NCI-H2227 treated with DMSO at 0.1 percent for 48 hours (cell line): ENCODE data around the gene SH3RF1.

Source experiments
- DNase-seq: peaks from one replicate; lab custom pipeline; 2025; lab: John Stamatoyannopoulos, UW

SH3RF1 gene

DNA sequence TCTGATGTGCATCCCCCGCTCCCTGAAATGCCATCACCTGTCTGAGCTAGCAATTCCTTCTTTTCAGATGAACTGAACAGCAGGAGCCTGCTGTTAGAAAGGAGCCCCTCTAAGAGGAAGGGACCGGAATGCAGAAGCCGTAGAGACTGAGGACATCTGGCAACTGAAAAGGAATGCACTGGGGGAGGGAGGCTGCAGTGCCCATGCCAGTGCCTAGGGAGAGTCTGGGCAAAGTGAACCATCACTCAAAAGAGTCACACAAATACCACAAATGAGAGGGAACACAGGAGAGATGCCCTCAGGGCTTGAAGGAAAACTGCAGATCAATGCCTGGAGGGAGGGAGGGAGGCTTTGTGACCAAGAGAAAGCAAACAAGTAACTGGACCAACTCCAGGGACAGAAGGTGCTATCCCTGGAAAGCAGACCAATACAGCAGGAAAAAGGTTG lies 166.8 kb downstream of the SH3RF1 start:
- no peak for DNase-seq

DNA sequence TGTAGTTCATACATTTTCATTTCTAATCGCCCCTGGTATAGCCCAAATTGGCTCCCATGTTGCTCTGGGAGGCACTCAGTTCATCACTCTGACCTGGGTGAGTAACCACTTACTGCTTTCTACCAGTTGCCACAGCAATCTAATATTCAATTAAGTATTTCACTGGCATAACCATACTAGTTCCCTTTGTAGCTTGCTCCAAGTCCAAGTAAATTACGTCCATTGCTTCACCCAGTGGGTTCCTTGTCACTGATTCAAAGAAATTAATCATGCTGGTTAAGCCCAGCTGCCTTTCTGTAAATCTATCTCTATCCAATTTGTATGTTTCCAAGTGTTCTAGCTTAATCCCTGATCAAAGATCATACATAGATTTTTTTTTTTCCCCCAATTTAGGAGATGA lies 168.7 kb downstream of the SH3RF1 start:
- no peak for DNase-seq

DNA sequence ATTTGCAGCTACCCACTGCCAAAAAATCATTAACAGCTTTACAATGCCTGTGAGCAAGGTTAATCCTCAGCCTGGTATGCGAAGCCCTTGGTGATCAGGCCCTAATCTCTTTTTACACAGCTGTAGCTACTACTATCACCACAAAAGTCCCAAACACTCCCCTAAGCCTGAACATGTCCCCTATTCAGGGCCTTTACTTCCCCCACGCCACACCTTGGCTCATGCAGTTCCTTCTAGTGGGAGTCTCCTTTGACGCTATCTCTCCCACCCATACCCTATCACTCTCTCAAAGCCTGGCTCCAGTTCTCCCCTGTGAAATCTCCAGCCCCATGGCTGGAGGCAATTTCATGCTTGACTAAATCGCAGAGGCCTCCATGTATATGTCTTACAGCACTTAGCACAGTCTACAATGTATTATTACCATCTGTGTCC lies 170.1 kb downstream of the SH3RF1 start:
- DNase-seq = no peak

DNA sequence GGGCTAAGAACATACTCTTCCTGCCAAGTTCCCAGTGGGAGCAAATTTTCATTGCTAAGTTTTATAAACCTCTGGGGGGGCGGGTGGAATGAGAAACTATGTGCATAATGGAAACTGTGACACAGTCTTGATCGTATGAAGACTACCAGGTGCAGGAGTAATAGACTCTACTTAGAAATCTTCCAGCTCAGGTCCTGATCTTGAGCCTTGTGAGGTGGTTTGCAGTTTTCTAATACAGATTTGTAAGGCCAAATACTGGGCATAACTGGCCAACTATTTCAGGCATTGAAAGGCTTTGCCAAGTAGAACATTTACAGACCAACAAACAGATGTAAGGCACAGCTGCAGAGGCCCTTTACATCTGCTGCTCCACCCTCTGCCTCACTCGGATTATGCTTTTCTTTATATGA lies 171.0 kb downstream of the SH3RF1 start:
- no peak for DNase-seq

DNA sequence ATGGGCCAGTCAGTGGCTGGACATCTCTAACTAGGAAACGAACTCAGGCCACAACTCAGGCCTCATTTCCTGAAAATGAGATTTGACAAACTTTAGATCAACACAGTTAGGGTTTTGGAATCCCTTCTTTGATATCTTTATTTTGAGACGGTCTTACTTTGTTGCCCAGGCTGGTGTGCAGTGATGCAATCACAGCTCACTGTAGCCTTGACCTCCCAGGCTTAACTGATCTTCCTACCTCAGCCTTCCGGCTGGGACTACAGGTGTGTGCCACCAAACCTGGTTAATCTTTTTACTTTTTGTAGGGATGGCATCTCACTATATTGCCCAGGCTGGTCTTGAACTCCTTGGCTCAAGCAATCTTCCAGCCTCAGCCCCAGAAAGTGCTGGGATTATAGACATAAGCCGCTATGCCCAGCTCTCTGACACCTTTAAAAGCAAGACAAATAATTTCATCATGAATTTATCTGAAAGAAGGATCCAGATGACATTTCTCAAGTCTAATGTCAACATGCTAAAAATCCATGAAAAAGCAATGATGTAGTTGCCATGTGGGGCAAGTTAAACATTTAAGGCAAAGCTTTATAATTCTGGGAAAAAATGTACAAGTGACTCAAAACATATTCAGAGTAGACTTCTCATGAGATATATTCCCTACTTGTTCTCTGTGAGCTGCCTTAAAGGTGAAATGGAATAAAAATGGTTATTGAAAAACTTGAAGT lies 171.6 kb downstream of the SH3RF1 start:
- DNase-seq = no peak

DNA sequence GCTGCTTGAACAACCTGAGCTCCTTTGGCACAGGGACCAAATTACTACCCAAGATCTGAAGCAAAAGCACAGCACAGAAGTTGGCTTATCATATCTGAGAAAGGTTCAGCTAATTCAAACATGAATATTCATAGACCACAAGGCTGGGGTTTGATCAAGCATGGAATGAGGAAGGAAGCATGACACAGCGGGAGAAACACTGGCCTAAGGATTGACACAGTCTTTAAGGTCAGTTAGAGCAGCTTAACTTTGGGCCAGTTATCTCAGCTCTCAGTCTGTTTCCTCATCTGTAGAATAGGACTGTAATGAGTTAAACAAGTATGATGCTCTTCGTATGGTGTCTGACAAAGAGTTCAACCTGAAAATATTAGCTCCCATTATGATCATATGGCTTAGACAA lies 172.2 kb downstream of the SH3RF1 start:
- no peak for DNase-seq

DNA sequence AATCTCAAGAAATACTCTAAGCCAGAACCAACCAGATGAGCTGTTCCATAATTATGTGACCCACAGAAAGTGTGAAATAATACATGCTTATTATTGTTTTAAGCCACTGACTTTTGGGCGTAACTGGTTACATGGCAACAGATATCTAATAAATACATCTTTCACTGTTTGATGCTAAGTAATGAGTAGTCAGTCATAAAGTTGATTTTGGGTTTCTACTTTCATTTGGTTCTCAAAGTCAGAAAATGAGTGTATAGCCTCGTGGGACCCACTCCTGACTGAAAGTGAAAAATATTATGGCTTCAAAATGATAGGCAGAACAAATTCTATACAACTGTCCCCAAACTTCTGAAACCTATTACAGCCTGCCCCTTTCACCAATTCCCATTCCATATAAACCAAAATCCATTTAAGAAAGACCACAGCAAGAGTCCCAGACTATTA lies 172.7 kb downstream of the SH3RF1 start:
- DNase-seq = no peak

DNA sequence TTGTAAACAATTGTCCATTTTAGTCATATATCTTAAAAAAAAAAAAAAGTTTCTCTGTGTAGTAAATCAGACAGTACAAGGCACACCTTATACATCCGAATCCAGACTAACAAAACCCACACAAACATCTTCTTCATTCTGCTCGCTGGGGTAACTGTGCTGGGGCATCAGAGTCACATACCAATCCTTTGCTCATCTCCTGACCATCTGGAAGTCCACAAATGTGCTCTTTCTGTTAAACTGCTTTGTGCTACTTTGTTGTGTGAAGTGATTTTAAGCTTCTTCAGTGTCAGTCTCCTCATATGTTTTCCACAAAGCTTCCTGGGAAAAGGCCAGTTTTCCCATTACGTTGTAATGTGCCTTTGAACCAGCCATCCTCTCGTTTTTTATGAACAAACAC lies 174.5 kb downstream of the SH3RF1 start:
- no peak for DNase-seq

DNA sequence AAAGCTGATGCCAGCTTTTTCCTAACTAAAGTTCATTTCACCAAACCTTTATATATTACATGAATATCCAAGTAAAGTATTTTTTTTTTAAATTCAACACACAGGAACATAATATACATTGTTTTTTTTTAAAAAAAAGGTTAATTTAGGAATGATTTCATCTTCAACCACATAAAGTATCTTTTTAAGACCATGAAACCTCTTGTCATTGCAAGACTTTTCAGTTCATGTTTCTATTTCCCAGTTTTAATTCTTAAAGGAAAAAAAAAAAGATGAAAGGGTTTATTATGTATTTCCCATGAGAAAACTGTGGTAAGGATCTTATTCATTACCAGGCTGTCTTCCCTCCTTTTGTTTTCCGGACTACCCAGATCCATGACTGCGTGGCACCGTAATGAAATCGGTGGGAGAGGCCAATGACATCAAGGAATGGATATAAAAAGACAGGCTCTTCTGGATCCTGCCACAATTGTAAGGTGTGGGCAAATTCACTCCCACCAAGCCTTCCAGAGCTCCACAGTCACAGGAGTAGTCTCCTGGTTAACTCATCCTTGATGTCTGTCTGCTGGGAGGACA lies 176.0 kb downstream of the SH3RF1 start:
- DNase-seq = no peak

DNA sequence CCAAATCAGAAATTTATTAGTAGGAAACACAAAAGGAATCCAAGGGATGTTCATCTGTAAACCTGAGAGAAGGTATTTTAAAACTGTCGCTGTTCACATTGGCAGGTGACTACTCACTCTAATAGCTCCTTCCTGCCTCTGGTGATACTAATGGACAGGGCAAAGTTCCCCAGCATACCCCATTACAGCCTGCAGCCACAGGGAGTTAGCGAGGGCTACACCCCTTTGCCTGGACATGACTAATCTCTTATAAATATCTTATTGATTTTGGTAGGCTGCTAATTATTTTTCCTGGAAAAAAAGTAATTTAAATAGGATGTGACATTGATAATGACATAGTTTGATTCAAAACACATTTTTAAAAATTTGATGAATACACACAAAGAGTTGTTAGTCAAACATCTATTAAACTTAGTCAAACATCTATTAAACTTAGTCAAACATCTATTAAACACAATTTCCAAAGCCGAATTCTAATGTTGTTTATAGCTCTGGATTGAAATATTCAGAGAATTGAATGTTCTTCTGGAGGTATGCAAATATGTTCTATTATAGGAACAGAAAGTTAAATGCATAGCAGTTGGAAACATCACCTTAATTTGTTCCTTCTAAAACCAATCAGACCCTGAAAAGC lies 177.8 kb downstream of the SH3RF1 start:
- no peak for DNase-seq

DNA sequence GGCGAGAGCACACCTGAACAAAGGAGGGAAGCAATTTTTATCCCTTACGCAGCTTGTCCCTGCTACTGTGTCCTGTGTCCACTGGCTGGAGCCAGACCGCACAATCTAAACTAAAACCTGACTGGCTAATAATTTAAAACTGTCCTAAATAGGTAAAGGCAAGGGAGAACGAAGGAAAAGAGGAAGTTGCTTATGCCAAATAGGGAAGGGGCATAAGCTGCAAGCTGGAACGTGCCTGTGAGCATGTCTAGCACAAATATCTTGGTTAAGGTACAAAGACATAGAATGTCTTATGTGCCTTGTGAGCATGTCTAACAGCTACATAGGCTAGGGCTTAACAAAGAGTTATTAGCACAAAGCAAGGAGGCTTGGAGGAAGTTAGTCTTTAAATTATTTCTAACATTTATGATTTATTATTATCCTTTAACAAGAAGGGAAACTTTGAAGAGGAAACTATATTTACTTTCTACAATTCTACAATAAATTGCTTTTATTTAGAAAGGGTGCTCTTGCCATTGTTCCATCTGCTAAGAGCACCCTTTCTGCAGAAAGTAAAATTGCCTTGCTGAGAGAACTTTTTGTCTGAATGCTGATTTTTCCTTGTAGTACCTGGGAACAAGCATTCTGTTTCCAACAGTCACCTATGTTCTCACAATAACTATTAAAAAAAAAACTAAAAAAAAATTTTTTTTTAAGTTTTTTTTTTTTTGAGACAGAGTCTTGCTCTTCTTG lies 180.1 kb downstream of the SH3RF1 start:
- DNase-seq = no peak

DNA sequence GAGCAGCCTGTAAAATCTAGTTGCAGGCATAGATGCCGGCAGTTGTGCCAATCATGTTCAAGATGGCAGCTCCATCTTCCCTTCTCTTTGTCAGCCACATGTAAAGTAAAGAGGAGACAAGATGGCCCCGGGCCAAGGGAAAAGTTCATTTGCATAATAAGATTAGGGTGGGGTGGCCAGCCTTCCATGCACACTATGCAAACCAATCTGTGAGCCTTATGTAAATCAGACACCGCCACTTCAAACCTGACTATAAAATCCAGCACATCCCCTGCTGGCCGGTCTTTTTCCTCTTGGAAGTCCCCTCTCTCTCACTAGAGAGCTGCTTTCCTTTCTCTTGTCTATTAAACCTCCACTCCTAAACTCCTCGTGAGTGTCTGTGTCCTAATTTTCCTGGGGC lies 181.8 kb downstream of the SH3RF1 start:
- DNase-seq = no peak

DNA sequence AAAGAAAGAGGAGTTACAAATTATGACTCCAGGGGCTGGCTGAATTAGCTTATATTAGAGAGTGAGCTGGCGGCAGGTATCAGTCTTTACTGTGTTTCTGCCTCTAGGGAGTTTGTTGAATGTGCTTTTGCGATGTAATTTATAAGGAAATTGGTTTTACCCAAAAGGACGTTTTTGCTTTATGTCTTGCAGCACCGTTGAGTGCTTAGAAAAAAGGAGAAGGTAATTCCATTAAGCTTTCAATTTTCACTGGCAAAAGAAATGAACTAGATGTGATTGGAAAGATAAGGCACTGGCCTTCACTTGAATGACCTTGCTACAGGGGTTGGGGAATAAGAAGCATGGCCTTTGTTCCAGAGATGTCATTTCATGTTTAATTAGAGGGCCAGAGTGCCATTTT lies 185.8 kb downstream of the SH3RF1 start:
- peak; percentile 49 for DNase-seq

DNA sequence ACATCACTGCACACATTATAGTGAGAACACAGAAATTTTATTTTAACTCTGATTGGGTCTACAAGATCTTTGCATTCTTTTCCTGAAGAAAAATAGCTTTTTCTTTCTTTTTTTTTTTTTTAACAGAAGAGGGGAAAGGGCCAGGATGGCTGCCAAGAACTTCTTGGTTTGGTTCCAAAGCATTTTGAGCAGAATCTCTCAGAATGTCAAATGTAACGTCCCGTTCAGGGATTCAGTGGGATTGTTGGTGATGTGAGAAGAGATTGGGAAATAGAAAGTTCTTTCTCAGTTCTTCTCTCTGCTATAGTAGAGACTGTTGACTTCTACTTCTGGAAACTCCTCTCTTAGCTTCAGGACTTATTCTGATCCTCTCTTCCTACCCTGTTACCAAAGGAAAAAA lies 189.8 kb downstream of the SH3RF1 start:
- no peak for DNase-seq

DNA sequence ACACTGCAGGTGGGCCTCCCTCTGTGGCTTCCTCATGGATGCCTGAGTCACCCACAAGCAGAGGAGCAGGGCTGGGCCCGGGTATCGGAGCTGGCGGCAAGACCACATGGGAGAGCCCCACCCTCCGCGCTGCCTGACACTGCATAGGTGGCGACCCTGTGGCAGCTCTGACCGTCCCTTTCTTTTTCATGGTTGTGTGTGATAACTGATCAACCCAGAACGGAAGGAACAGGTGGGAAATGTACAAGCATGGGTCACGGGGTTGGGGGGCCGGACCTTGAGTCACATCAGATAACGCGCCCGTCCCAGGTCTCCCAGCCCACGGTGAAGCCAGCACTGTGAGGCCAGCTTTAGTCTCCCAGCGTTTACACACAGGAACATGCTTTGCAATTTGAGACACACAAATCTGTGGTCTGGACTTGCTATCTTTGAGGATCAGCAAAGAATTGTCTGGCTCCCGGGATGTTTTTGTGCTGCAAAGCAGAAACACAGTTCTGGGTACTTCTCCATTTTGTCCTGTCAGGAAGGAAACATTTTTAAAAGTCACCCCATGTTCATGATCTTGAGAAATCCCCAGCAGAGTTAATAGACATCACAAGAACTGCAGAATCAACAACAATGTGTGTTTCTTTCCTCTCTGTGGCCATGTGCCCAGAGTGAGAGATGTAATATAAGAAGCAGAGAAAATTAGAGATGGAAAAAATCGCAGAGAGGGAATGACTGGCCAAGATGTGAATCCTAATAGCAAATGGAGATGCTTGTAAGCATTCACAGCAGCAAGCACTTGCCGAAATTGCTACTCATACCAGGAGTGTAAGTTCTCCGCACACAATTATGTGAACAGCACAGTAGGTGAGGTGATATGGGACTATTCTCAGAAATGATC lies 190.6 kb downstream of the SH3RF1 start:
- peak; percentile 48 for DNase-seq

DNA sequence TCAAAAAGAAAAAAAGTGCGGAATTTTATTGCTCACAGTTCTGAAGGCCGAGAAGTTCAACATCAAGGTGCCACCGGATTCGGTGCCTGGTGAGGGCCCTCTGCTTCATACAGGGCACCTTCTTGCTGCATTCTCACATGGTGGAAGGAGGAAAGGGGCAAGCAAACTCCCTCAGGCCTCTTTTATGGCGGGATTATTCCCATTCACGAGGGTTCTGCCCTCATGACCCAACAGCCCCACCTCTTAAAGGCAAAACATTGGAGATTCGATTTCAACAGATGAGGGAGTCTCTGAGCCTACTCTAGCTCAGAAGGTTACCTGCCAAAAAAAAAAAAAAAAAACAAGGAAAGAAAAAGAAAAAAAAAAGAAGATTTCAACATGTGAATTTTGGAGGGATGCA lies 196.6 kb downstream of the SH3RF1 start:
- DNase-seq = no peak

DNA sequence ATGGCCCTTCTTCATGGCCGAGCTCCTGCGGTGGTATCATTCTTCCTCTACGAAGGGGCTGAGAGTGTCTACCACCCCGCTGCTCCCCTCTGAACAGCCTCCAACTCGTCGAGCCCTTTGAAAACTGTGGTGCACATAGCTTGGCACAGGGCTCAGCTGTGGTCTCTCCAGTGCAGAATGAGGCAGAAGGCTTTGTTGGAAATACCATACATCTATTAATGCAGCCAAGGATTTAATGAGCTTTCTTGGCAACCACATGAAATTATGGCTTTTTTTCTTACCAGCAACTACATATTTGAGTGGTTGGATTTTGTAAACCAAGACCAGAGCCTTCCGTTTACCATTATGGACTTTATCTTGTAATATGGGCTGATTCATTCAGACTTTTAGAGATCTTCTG lies 199.0 kb downstream of the SH3RF1 start:
- no peak for DNase-seq

DNA sequence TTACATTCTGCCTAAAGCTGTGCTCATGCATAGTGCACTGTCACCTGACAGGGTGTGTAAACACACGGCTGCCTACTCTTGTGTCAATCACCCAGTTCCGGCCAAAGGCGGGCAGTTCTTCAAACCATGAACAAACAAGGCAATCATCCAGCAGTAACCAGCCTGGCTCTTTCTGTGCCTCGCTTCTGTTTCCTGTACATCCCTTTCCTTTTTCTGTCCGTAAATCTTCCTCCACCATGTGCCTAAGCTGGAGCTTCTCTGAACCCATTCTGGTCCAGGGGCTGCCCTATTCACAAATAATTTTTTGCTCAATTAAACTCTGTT lies 199.9 kb downstream of the SH3RF1 start:
- no peak for DNase-seq

DNA sequence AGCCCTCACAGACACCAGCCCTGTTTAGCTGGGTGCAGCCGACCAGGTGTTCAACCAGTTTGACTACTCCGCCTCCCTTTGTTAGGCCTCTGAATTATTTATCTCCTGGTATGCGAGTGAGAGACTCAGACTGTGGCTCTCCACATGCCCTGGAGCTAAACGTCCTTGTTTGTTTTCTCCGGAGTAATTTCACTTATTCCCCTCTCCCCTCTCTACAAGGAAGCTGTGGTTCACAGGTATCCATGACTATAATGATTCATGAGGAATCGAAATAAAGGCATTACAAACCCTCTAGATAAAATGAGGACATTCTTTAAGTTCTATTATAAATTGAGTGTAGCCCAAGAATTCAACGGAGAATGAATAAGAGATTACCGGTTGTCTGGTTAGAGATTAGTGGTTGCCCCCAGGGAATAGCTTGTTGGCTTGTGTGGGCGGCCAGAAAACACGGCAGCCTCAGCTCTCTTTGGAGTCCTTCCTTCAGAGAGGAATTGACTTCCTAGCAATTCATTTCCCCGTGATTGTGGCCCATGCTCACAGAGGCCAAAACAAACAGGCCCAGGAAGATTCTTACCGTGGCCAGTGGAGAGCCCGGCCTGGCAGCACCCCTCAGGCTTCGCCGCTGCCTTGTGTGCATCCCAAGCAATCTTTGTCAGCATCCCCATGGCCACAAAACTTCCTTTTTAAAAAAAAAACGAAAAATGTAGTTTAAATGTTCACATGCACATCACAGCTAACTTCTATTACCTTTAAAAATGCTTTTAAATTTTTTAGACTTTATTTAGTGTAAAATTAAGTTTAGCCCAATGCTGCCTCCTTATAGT lies 200.5 kb downstream of the SH3RF1 start:
- DNase-seq = peak; percentile 44

DNA sequence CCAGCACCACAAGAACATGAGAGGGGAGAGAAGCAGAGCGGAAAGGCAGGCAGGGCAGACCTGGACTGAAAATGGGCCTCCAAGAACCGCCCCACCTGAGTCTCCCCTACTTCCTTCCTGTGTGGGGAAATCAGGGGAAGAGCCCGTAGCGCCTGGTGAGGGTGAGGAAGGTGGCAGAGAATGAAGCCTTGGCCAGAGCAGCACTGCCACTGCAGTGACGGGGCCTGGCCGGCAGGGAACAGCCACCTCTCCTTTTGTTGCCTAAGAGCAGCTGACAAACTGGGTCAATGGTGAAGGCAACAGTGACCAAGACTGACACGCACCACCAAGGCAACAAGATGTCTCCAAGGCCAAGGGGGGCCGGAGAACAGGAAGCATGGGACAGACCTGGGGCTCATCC lies 202.3 kb downstream of the SH3RF1 start:
- DNase-seq = no peak

DNA sequence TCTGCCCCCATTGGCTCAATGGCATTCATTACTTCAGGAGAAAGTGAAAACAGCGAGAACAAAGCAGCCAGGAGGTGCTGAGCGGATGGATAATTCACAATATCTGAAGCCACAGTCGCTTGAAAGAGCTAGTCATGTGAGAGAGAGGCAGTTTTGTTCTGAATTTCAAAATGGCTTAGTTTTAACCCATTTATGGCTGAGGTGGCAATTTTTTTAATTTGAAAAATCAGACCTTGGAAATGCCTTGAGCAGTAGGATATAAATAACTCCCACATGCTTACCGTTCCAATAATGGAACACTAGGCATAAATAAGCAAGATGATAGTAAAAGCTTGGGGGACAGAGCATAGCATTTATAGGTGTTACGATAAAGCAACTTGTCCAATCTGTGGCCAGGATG lies 203.8 kb downstream of the SH3RF1 start:
- no peak for DNase-seq
